HG02981 (cell line): ENCODE data around the gene CD14.
"Not testable (repeated sequence)": the region's sequence is repeated elsewhere in the genome, so short reads cannot be mapped to it uniquely, and the experiment has no call there.

ENCODE experiments used
- ATAC-seq: cut with Tn5 transposase; IDR thresholded peaks from one replicate; pipeline ENCODE4 v1.9.1; 2021; ENCODE audit warnings: mild to moderate bottlenecking, moderate library complexity; ENCODE audit not compliant: unreplicated experiment

The CD14 gene

GRCh38 chr5:140598836-140599235 is 34.1 kb downstream of the CD14 start:
- ATAC-seq: no peak

DNA sequence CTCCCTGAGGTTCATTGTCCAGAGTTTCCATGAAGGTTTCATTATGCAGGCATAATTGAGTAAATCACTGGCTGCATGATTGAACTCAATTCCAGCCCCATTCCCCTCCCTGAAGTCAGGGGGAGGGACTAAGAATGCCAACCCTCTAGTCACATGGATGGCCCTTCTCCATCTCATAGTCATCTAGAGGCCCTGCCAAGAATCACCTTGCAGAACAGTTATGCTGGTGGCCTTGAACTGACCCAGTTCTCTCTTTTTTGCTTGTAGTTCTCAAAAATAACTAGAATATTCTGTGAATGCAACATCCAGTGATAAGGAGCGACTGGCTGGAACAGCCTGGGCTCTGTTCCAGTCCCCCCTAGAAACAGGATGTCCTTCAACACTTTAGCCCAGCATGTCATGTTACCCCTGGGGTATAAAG is 36.6 kb downstream of the CD14 start:
- no peak for ATAC-seq

DNA sequence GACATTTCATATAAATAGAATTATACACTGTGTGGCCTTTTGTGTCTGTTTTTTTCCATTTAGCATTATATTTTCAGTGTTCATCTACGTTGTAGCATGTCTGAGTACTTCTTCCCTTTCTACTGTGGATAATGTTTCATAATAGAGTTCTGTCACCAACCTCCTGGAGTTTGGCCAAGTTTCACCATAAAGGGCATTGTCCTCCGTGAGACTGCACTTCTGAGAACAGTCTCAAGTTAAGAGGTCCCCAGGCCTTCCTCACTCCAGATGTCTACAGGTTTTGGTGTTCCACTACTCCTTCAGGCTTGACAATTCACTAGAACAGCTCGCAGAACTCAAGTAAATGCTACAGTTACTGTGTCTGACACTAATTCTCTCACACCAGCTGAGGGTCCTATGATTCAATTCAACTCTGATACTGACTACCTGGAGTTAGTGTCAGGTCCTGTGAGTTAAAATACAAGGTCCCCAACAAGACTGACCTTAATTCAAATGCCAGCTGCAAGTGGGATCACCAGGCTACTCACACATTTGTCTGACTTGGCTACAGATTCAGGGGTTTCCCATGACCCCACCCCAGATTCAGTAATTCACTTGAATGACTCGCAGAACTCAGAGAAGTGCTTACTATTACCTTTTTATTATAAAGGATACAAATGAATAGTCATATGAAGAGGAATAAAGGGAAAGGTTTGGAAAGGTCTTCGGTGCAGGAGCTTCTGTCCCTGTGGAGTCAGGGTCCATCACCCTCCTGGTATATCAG is 37.3 kb downstream of the CD14 start:
- ATAC-seq: no peak

DNA sequence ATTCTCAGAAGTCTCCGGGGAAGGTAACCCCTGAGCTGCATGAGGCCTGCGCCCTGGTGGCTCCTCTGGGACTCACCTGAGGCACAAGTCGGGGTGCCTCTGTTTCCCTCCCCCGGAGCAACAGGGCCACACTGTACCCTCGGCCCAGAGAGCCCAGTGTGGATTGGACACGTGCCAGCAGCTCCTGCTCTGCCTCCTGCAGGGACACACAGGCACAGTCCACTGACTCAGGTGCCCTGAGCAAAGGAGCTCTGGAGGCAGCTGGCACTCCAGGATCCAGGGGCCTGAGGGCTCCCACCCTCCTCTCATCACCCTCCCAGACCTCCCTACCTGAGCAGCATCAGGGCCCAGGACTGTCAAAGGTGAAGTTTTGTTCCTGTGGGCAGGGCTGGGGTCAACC is 38.8 kb downstream of the CD14 start:
- ATAC-seq: no peak

DNA sequence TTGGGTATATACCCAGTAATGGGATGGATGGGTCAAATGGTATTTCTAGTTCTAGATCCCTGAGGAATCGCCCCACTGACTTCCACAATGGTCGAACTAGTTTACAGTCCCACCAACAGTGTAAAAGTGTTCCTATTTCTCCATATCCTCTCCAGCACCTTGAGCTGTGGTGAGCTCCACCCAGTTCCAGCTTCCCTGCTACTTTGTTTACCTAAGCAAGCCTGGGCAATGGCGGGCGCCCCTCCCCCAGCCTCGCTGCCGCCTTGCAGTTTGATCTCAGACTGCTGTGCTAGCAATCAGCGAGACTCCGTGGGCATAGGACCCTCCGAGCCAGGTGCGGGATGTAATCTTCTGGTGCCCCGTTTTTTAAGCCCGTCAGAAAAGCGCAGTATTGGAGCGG is 39.9 kb downstream of the CD14 start:
- ATAC-seq: not testable (repeated sequence)

DNA sequence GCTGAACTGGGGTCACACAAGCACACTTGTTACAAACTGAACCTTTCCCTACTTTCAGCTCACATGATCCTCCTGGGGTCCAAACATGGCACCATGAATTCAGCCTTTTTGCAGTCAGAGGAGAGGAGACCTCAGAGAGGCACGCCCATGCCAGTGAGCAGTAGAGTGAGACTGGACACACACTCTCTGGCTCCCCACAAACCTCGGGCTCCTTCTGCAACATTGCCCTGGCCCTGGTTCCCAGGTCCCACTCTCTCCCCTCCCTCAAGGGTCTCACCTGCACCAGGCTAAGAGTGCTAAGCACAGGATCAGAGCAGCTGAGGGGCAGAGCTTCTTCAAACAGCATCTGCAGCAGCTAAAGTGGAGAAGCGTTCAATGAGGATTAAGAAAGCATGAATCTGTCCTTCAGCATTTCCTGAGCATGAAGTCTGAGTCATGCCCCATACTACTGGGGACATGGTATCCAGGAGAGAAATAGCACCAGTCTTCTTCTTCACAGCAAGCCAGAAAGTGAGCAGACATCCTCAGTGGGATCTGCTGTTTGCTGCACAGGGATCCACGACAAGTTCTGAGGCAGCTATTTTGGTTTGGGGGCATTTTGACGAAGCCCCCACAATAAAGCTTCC is 41.1 kb downstream of the CD14 start:
- no peak for ATAC-seq

- no peak for ATAC-seq
Observed at GRCh38 chr5:140590861-140591260, 42.1 kb downstream of the CD14 start.

DNA sequence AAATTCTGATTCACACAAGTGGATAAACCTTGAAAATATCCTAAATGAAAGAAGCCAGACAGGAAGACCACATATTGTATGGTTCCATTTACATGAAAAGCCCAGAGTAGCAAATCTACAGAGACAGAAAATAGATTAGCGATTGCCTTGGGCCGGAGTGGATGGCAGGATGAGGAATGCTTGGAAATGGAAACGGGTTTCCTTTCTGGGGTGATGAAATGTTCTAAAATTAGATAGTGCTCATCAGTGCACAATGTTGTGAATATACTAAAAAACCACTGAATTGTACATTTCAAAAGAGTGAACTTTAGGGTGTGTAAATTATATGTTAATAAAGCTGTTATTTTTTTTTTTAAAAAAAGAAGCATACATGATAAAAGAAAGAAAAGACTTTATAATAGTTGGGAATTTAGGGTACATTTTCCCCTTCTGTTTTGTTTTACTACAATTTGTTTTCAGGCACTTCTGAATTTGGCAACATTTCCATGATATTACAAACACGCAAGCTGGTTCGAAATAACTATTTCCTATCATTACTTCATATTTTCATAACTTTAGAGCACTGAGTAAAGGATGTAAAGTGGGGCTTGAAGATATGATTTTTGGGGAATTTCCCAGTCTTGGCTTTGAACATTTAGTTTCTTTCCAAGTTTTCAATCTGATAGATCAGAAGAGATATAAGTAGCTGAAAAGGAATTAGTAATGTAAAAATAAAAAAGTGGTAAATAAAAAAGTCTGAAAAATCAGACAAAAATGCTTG is 44.5 kb downstream of the CD14 start:
- ATAC-seq: no peak

- ATAC-seq: no peak
Observed at GRCh38 chr5:140587495-140587894, 45.5 kb downstream of the CD14 start.
